HepG2 (cell line): ENCODE data around the gene PRKD2. TPM values are rescaled to one million over a fixed set of nuclear protein-coding genes. Genes with fewer than 3 reads are reported as not detected.
A peak's percentile ranks its signal among the peaks of the same experiment; 100 is the strongest.

Source experiments
- ARHGAP35 ChIP-seq: sonication (generic); formaldehyde crosslinking; IDR thresholded peaks from 2 replicates; pipeline ENCODE4 v1.9.0; 2022; ENCODE audit warnings: mild to moderate bottlenecking, inconsistent platforms, moderate library complexity, missing genetic modification reagents, borderline replicate concordance
- CEBPB ChIP-seq: IDR thresholded peaks from 2 replicates; pipeline ENCODE4 v1.6.1; 2011; ENCODE audit warnings: low read depth, low read length, improper control_type of control experiment, borderline replicate concordance
- ELF1 ChIP-seq: sonication (generic); formaldehyde crosslinking; IDR thresholded peaks from 2 replicates; pipeline ENCODE4 v1.4.0; 2020; ENCODE audit warnings: missing genetic modification reagents
- GATAD2A ChIP-seq: IDR thresholded peaks from 2 replicates; pipeline ENCODE4 v1.6.1; 2016
- GTF3A ChIP-seq: sonication (generic); formaldehyde crosslinking; conservative IDR thresholded peaks from 2 replicates; pipeline ENCODE4 v1.4.0; 2020; ENCODE audit warnings: mild to moderate bottlenecking, missing genetic modification reagents
- HDAC1 ChIP-seq: sonication (generic); formaldehyde crosslinking; IDR thresholded peaks from 2 replicates; pipeline ENCODE4 v1.5.1; 2020; ENCODE audit warnings: mild to moderate bottlenecking, missing genetic modification reagents
- KAT2B ChIP-seq: fragments of 150-350 bp; IDR thresholded peaks from 2 replicates; pipeline ENCODE4 v1.6.1; 2014; ENCODE audit warnings: low read depth, low read length, borderline replicate concordance
- KDM6A ChIP-seq: IDR thresholded peaks from 2 replicates; pipeline ENCODE4 v1.6.1; 2016; ENCODE audit warnings: low read depth
- RXRA ChIP-seq: sonication (generic); formaldehyde crosslinking; IDR thresholded peaks from 2 replicates; pipeline ENCODE4 v1.5.1; 2020; ENCODE audit warnings: missing genetic modification reagents
- SIN3A ChIP-seq: IDR thresholded peaks from 2 replicates; pipeline ENCODE4 v1.6.1; 2011; ENCODE audit warnings: low read depth, mild to moderate bottlenecking, control low read depth, low read length, borderline replicate concordance
- SMAD9 ChIP-seq: sonication (generic); formaldehyde crosslinking; IDR thresholded peaks from 2 replicates; pipeline ENCODE4 v1.5.1; 2020; ENCODE audit warnings: mild to moderate bottlenecking, missing genetic modification reagents
- SNAI1 ChIP-seq: sonication (generic); formaldehyde crosslinking; IDR thresholded peaks from 2 replicates; pipeline ENCODE4 v1.5.0; 2020; ENCODE audit warnings: mild to moderate bottlenecking, missing genetic modification reagents, borderline replicate concordance
- SOX13 ChIP-seq, 3 experiments: fragments of 450-650 bp in 1 of 3; sonication (generic) in 1 of 3; formaldehyde crosslinking in 1 of 3; IDR thresholded peaks in 2 of 3; conservative IDR thresholded peaks in 1 of 3; 2 replicates each; pipeline versions ENCODE4 v1.5.0 to v1.6.1; 2016 to 2020; ENCODE audit warnings: antibody characterized with exemption in 1 of 3, mild to moderate bottlenecking in 1 of 3, missing compliant biosample characterization in 1 of 3, missing genetic modification reagents in 1 of 3, moderate library complexity in 1 of 3
- ZBTB1 ChIP-seq: sonication (generic); formaldehyde crosslinking; IDR thresholded peaks from 2 replicates; pipeline ENCODE4 v1.4.0; 2020; ENCODE audit warnings: missing genetic modification reagents, borderline replicate concordance
- ZNF354B ChIP-seq: sonication (generic); formaldehyde crosslinking; IDR thresholded peaks from 2 replicates; pipeline ENCODE4 v1.8.0; 2022; ENCODE audit warnings: mild to moderate bottlenecking, missing genetic modification reagents
- ZNF687 ChIP-seq: sonication (generic); formaldehyde crosslinking; IDR thresholded peaks from 2 replicates; pipeline ENCODE4 v1.5.1; 2020; ENCODE audit warnings: mild to moderate bottlenecking, missing genetic modification reagents, moderate library complexity
- ZNF75D ChIP-seq: sonication (generic); formaldehyde crosslinking; IDR thresholded peaks from 2 replicates; pipeline ENCODE4 v1.8.1; 2023; ENCODE audit warnings: missing genetic modification reagents, mild to moderate bottlenecking, borderline replicate concordance
- polyA plus RNA-seq, 8 experiments: library from polyadenylated mRNA; depleted of rRNA in 3 of 8; stranded (reverse) in 7 of 8; unstranded in 1 of 8; fragments of >200 nt; fragmentation: Illumina TruSeq in 4 of 8; extraction: Trizol in 4 of 8; gene quantifications; 2 replicates each; pipeline versions ENCODE4 v1.2.1 to v1.2.3, GENCODE V29; 2011 to 2016; ENCODE audit warnings: low read depth in 4 of 8, missing spikeins in 1 of 8, mixed read lengths in 1 of 8; ENCODE audit not compliant: insufficient read depth in 1 of 8
- total RNA-seq, 5 experiments: library from RNA; depleted of rRNA; stranded (reverse); fragments of >200 nt; fragmentation: Illumina TruSeq; extraction: Trizol; gene quantifications; 2 replicates each; pipeline ENCODE4 v1.2.3, GENCODE V29; 2016; ENCODE audit warnings: low read depth in 1 of 5
- TF ChIP-seq, protein P1 (sequence below): IDR thresholded peaks from 2 replicates; pipeline ENCODE4 v1.6.1; 2016; ENCODE audit warnings: low read depth
- TF ChIP-seq, protein P2 (sequence below): fragments of 450-650 bp; IDR thresholded peaks from 2 replicates; pipeline ENCODE4 v1.6.1; 2017; ENCODE audit warnings: mild to moderate bottlenecking

Gene PRKD2
- total and polyA plus RNA-seq, 2 of the 13 experiments (the other 11 are each of a cell fraction or from before 2014, with no cell fraction given) = 6.7 to 7.3 TPM

DNA sequence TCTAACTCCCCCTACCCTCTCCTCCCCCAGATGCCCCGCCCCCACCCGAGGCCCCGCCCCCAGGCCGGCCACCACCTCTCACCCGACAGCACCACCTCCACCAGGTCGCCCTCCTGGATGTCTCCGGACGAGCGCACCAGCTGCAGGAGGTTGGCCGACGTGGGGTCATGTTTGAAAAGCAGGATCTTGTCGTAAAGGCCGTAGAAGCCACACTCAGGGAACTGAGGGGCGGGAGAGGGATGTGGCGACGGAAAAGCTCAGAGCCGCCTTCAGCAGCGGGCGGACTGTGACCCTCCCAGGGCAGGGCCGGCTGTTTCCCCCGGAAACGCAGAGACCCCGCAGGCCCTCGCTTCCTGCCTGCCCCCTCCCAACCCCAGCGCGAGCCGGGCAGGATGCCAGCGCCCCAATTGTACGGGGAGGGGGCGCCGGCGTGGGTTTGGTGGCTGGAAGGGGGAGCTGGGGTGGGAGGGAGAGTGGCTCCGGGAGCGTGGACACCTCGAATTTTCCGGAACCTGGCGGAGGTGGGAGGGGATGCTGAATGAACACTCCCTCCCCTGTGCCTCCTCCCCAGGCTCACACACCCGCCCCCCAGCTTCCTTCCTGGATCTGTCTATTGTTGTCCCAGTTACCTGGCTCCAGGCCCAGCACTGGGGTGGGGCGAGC, 3.0 kb downstream of the PRKD2 start (continued):
- no peak for TF ChIP-seq ZBTB1 (CRISPR knock-in tag)
- no peak for TF ChIP-seq CEBPB
- TF ChIP-seq SOX13 (IDR thresholded peaks at IDR 0.05) = no peak
- TF ChIP-seq SOX13 (CRISPR knock-in tag; conservative IDR thresholded peaks at IDR 0.05 in 1 of 2, IDR thresholded peaks at IDR 0.05 in 1 of 2) = peak in 1 of 2 experiments; percentile 40; a peak in 1 of 4 replicates
- TF ChIP-seq, protein P1, sequence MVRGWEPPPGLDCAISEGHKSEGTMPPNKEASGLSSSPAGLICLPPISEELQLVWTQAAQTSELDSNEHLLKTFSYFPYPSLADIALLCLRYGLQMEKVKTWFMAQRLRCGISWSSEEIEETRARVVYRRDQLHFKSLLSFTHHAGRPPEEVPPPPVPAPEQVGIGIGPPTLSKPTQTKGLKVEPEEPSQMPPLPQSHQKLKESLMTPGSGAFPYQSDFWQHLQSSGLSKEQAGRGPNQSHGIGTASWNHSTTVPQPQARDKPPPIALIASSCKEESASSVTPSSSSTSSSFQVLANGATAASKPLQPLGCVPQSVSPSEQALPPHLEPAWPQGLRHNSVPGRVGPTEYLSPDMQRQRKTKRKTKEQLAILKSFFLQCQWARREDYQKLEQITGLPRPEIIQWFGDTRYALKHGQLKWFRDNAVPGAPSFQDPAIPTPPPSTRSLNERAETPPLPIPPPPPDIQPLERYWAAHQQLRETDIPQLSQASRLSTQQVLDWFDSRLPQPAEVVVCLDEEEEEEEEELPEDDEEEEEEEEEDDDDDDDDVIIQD (CRISPR knock-in tag) = no peak
- TF ChIP-seq ZNF354B (CRISPR knock-in tag) = no peak
- TF ChIP-seq RXRA (CRISPR knock-in tag) = peak; percentile 54; the same call in 1 of the 2 replicates
- TF ChIP-seq SIN3A = peak; percentile 59; the same call in 1 of the 2 replicates
- TF ChIP-seq ARHGAP35 = no peak
- TF ChIP-seq, protein P2, sequence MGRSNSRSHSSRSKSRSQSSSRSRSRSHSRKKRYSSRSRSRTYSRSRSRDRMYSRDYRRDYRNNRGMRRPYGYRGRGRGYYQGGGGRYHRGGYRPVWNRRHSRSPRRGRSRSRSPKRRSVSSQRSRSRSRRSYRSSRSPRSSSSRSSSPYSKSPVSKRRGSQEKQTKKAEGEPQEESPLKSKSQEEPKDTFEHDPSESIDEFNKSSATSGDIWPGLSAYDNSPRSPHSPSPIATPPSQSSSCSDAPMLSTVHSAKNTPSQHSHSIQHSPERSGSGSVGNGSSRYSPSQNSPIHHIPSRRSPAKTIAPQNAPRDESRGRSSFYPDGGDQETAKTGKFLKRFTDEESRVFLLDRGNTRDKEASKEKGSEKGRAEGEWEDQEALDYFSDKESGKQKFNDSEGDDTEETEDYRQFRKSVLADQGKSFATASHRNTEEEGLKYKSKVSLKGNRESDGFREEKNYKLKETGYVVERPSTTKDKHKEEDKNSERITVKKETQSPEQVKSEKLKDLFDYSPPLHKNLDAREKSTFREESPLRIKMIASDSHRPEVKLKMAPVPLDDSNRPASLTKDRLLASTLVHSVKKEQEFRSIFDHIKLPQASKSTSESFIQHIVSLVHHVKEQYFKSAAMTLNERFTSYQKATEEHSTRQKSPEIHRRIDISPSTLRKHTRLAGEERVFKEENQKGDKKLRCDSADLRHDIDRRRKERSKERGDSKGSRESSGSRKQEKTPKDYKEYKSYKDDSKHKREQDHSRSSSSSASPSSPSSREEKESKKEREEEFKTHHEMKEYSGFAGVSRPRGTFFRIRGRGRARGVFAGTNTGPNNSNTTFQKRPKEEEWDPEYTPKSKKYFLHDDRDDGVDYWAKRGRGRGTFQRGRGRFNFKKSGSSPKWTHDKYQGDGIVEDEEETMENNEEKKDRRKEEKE = no peak
- peak; percentile 72 for TF ChIP-seq ELF1 (CRISPR knock-in tag)
- peak; percentile 79 for TF ChIP-seq ZNF687
- TF ChIP-seq KAT2B = no peak
- TF ChIP-seq GATAD2A = peak; percentile 13; the same call in 1 of the 2 replicates
- TF ChIP-seq SNAI1 (CRISPR knock-in tag) = no peak
- peak; percentile 81 for TF ChIP-seq HDAC1 (CRISPR knock-in tag)
- no peak for TF ChIP-seq SMAD9
- no peak for TF ChIP-seq GTF3A (CRISPR knock-in tag)
- TF ChIP-seq KDM6A (CRISPR knock-in tag) = no peak
- no peak for TF ChIP-seq ZNF75D (CRISPR knock-in tag)
